ENCODE results near the gene PEAK1.

- TF ChIP-seq CTCF (IDR thresholded peaks at IDR 0.05): no peak
- TF ChIP-seq POLR2A (IDR thresholded peaks at IDR 0.05): no peak
Measured at GRCh38 chr15:77143616-77144015, 276.3 kb downstream of the PEAK1 start.
